Measurements from ENCODE around the gene C15orf39.
"Not testable (repeated sequence)": the region's sequence is repeated elsewhere in the genome, so short reads cannot be mapped to it uniquely, and the experiment has no call there.

Gene C15orf39

GRCh38 chr15:75213212-75213767, 11.6 kb downstream of the C15orf39 start:
- no peak for DNase-seq

DNA sequence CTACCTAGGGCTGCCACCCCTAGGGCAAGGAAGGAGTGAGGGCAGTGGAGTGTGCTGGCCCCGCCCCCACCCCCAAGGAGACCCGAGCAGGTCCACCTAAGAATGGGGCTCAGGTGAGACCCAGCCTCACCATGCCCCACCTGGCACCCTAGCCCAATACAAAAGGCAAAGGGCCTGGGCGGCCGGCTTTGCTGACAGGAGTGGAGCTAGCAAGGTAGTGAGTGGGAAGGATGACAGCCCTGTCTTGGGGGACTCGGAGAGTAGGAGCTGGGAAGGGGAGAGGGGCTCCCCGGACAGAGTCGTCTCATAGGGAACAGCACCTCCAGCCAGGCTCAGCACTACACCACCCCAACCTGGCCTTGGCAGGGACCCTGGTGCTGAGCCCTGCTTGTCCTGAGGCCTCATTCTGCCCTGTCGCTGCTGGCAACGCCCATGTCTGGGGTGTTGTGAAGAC, 12.1 kb downstream of the C15orf39 start:
- no peak for DNase-seq

DNA sequence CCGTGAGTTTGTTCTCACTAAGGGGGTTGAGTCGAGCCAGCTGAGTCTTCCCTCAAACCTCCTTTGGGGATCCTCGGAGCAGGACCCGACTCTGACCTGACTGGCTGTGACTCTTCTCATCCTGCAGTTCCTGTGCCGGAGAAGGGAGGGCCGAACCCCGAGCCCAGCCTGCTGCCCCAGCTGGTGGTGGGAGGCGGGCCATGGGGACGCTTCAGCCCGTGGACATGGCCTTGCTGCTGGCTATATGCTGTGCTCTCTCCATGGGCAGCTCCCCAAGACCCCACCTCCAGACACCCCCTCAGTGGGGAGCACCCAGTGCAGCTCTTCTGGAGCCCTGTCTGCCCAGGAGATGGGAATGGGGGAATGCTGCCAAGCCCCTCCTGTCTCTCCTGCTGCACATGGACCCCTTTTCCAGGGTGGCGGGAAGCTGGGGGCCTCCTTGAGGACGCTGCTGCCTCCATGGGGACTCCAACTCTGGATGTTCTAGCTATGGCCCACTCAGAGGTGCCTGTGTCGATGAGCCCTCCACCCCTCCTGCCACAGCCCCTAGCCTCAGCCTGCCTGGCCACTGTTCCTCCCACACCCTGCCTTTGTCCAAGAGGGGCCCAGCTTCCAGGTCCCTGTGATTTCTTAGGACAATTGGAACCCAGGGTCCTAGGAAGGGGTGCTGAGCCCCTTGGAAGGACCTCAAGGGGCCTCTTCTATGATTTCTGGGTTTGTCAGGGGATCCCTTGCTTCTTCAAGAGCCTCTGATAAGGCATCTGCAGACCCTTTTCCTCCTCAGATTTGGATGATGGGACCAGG, 12.8 kb downstream of the C15orf39 start:
- no peak for DNase-seq

GRCh38 chr15:75215107-75216004, 13.7 kb downstream of the C15orf39 start:
- DNase-seq = no peak

GRCh38 chr15:75217012-75217411, 15.3 kb downstream of the C15orf39 start:
- no peak for DNase-seq

GRCh38 chr15:75217574-75217973, 15.9 kb downstream of the C15orf39 start:
- DNase-seq = not testable (repeated sequence)

DNA sequence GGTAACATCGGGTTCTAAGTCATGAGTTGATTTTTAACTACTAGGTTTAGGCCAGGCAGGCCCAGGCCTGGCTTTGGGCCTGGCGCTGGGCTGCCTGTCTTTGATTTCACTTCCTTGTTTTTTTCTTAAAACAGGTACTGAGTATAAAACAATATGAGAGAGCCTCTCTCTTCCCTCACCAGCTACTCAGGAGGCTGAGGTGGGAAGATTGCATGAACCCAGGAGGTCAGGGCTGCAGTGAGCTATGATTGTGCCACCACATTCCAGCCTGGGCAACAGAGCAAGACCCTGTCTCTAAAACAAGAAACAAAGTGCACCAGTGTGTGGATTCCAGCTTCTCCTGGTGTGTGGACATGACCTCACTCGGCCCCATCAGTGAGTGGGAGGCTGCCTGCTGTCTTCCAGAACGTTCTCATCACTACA, 17.8 kb downstream of the C15orf39 start:
- not testable (repeated sequence) for DNase-seq

DNA sequence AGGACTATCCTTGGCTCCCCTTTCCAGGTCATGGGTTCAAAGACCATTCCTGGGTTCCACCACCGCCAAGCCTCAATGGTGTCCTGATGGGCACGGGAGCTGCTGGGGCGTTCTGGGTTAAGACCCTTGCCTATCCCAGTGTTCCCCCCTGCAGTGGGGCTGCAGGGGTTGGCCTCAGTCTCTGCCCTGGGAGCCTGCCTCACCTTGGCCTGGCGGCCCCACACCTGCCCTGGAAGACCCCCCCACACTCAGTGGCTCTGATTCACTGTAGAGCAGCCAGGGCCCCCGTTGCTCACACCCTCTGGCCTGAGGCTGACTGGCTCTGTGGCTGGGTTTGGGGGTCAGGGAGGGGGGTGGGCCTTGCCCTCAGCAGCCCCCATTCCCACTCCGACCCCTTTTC, 22.0 kb downstream of the C15orf39 start:
- DNase-seq = no peak

DNA sequence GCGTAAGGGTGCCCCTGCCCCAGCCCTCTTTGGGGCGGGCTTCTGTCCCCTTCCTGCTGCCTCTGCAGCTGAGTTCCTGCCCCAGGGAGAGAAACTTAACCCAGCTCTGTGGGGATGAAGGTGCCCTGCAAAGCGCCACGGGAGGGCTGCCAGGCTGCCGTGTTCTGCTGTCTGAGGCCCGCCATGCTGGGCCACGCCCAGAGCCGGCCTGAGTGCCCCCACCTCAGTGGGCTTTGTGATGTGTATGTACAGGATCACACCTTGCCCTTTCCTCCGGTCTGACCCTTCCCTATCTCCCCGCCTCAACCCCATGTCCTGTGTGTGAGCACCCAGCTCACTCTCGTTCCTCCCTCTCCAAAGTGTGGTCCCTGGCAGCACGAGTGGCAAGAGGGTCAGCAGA, 22.6 kb downstream of the C15orf39 start:
- DNase-seq = no peak

DNA sequence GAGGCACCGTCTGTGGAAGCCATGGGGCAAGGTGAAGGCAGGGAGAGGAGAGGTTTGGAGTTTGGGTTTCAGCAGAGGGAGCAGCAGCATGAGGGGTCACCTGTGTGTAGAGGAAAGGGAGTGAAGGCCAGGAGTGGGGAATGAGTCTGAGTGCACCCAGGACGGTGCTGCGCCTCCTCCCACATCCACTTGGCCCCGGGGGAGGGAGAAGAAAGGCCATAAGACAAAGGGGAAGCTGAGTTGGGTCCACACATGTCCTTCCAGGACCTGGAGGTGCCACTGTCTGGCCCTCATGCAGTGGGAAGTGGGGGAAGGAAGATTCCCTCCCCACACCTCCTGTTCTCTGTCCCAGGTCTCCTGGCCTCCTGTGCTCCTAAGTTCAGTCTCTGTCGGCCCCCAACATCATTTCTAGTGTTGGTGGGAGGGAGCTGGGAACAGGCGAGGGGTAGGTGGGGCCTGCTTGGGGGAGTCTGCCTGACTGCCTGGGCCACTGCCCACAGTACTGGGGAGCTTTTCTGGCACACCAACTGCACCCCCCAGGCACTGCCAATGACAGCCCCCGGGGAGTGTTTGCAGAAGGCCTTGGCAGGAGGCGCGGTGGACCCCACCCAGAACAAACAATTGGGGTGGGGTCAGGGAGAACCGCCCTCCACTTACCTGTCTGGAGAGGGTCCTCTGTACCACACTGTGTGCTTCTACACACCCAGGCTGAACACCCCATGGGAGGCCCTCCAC, 23.6 kb downstream of the C15orf39 start:
- DNase-seq = not testable (repeated sequence)

DNA sequence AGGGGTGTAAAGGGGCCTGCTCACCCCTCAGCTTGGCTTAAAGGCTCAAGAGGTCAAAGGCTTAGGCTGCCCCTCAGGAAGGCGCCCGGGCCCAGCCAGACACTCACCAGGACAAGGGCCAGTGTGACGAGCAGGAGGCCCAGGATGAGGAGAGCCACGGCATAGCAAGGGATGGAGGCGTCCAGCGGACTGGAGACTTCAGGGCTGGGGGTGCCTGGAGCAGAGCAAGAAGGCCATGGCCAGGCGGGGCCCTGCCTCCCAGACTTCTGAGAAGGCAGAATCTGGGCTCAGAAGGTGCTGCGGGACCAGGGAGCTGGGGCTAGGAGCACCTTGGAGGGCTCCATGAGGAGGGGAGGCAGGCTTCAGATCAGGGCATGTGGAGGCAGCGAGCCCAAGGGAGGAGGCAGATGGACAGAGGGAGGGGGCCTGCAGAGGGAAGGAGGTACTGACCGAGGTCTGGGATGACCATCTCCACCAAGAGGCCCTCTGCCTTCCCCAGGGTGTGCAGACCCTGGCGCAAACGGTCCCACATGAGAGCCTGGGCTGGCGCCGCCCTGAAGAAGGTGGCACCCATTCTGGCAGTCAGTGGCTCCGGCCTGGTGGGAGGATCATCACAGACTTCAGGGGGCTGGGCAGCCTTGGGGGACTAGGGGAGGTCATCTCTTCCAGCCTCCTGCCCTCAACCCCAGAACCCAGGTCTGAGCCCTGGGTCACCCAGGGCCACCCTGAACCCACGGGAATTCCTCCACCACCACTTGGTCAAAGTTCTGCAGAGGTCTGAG, 24.5 kb downstream of the C15orf39 start:
- no peak for DNase-seq

GRCh38 chr15:75227112-75227511, 25.4 kb downstream of the C15orf39 start:
- not testable (repeated sequence) for DNase-seq

GRCh38 chr15:75227663-75228280, 26.1 kb downstream of the C15orf39 start:
- no peak for DNase-seq

GRCh38 chr15:75228787-75229186, 27.1 kb downstream of the C15orf39 start:
- DNase-seq = no peak

- DNase-seq = no peak
These were observed 27.7 kb downstream of the C15orf39 start for GRCh38 chr15:75229191-75230015.

DNA sequence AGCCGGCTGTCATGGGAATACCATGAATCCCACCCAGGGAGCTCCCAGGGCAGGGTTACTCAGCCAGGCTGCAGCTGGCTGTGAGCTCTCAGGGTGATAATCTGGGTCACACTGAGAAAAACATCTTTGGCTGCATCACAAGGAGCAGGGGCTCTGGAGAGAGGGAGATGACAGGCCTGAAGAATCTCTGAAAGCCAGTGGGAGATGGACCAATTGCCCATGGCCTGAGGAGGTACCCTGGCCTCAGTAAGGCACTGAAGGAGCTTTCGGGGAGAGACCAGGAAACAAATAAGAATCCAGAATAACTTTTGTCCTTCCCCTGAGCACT, 28.3 kb downstream of the C15orf39 start:
- no peak for DNase-seq

GRCh38 chr15:75230551-75231371, 29.1 kb downstream of the C15orf39 start:
- DNase-seq = no peak

DNA sequence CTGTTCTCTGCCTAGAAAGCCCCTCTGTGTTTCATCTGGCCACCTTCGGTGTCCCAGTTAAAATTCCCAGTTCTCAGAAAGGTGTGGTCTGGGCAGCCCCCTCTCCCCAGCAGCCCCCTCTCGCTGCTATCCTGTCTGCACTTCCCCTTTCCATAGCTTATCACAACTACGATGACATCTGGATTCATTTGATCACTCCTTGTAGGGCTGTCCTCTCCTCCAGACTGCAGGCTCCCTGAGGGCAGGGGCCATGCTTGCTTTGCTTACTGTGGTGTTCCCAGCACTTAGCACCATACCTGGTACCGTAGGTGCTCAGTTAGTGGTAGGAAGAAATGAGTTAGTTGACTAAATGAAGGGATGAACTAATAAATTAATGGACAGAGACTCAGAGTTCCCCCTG, 30.2 kb downstream of the C15orf39 start:
- no peak for DNase-seq

- no peak for DNase-seq
These were observed 30.7 kb downstream of the C15orf39 start for GRCh38 chr15:75232252-75232813.
